Measurements from ENCODE around the gene NPFFR1.

GRCh38 chr10:70233109-70233938 is 50.5 kb downstream of the NPFFR1 start, which contains the start of gene PPA1:
- peak; percentile 87 for TF ChIP-seq POLR2AphosphoS5 (IDR thresholded peaks at IDR 0.05; ENCODE audit: low read depth, low read length)
- peak; percentile 88 for TF ChIP-seq POLR2A (IDR thresholded peaks at IDR 0.05; ENCODE audit: low read depth, low read length)
- TF ChIP-seq PAX5 (IDR thresholded peaks at IDR 0.05; ENCODE audit: insufficient read depth, low read length, severe bottlenecking): no peak
- TF ChIP-seq TAF1 (IDR thresholded peaks at IDR 0.05; ENCODE audit: low read depth, low read length): peak; percentile 93
- no peak for TF ChIP-seq SPI1 (IDR thresholded peaks at IDR 0.05; ENCODE audit: low read depth, low read length)
- TF ChIP-seq POU2F2 (IDR thresholded peaks at IDR 0.05; ENCODE audit: low read depth, low read length): peak; percentile 76

Measured in GM12891 (cell line).